ENCODE results near the gene IQCC. TPM values are rescaled to one million over a fixed set of nuclear protein-coding genes. Genes with fewer than 3 reads are reported as not detected.

The IQCC gene
- polyA plus RNA-seq, 1 donor (not counting 4 experiments of a cell fraction or from before 2014, with no cell fraction given) = 1.5 TPM

DNA sequence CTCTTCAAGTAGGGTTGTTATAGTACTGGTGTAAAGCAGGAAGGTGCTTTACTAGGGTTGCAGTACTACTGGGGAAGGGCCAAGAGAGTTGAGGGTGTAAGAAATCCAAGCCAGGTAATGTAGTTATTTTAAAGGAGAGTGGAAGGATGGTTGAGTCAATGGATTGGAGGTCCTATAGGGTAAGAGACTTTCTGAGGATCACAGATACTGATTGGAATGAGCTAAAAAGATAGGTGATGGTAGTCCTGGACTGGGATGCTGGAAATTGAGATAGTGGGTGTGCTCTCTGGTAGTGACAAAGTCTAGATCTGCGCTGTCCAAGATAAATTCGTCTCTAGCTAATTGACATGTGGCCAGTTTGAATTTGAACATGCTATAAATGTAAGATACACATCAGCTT is 19.0 kb upstream of the IQCC start:
- peaks cover 4% of the 10 kb centered on the region for H4K20me1 ChIP-seq (ENCODE audit: control insufficient read depth, extremely low read depth, insufficient read depth, low read length)
- TF ChIP-seq, protein P1, sequence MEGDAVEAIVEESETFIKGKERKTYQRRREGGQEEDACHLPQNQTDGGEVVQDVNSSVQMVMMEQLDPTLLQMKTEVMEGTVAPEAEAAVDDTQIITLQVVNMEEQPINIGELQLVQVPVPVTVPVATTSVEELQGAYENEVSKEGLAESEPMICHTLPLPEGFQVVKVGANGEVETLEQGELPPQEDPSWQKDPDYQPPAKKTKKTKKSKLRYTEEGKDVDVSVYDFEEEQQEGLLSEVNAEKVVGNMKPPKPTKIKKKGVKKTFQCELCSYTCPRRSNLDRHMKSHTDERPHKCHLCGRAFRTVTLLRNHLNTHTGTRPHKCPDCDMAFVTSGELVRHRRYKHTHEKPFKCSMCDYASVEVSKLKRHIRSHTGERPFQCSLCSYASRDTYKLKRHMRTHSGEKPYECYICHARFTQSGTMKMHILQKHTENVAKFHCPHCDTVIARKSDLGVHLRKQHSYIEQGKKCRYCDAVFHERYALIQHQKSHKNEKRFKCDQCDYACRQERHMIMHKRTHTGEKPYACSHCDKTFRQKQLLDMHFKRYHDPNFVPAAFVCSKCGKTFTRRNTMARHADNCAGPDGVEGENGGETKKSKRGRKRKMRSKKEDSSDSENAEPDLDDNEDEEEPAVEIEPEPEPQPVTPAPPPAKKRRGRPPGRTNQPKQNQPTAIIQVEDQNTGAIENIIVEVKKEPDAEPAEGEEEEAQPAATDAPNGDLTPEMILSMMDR (optimal IDR thresholded peaks at IDR 0.05 in 1 of 3, IDR thresholded peaks at IDR 0.05 in 1 of 3, conservative IDR thresholded peaks at IDR 0.05 in 1 of 3; ENCODE audit: extremely low read depth in 1 of 3, insufficient read depth in 2 of 3, low read length in 3 of 3) = no peak
- TF ChIP-seq EZH2 (IDR thresholded peaks at IDR 0.05; ENCODE audit: low read length) = no peak

DNA sequence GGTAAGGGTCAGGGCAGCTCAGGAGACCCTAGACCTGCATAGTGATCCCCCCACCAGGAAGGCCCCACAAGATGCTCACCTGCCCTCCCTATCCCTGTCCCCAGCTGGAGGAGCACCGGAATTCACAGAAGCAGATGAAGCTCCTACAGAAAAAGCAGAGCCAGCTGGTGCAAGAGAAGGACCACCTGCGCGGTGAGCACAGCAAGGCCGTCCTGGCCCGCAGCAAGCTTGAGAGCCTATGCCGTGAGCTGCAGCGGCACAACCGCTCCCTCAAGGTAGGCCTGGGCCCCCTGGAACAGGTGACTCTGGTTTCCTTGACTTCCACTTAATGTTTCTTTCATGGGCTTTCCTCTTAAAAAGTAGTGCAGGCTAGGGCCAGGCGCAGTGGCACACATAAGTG is 17.6 kb upstream of the IQCC start:
- H3K9me1 ChIP-seq (ENCODE audit: control insufficient read depth, extremely low read depth, insufficient read depth, low read length) = peaks cover 4% of the 10 kb centered on the region
- H3K9ac ChIP-seq (ENCODE audit: control insufficient read depth, extremely low read depth, insufficient read depth, low read length) = no peak overlapping the region
- H4K20me1 ChIP-seq (ENCODE audit: control insufficient read depth, extremely low read depth, insufficient read depth, low read length) = peaks cover 4% of the 10 kb centered on the region
- no peak overlapping the region for H2AFZ ChIP-seq (ENCODE audit: control insufficient read depth, low read length)
- DNase-seq (ENCODE audit: low read depth, low spot score) = no peak
- H3K79me2 ChIP-seq (ENCODE audit: control insufficient read depth, insufficient read depth, low read length) = peaks cover 38% of the 10 kb centered on the region
- H3K4me3 ChIP-seq (ENCODE audit: control insufficient read depth in 2 of 3, extremely low read depth in 1 of 3, insufficient read depth in 2 of 3, low read depth in 1 of 3, low read length in 3 of 3) = no peak overlapping the region
- peaks cover 39 to 73% of the 10 kb centered on the region in 2 experiments for H3K36me3 ChIP-seq (ENCODE audit: control insufficient read depth in 2 of 2, extremely low read depth in 1 of 2, insufficient read depth in 2 of 2, low read length in 2 of 2)
- H3K9me3 ChIP-seq (ENCODE audit: control insufficient read depth, low read depth, low read length) = no peaks in the 10 kb centered on the region
- FAIRE-seq = no peak
- TF ChIP-seq, protein P1 (optimal IDR thresholded peaks at IDR 0.05 in 1 of 3, IDR thresholded peaks at IDR 0.05 in 1 of 3, conservative IDR thresholded peaks at IDR 0.05 in 1 of 3; ENCODE audit: extremely low read depth in 1 of 3, insufficient read depth in 2 of 3, low read length in 3 of 3) = no peak
- TF ChIP-seq EZH2 (IDR thresholded peaks at IDR 0.05; ENCODE audit: low read length) = no peak
- dilution Hi-C loops (cut with MboI; ENCODE audit: extremely low pct_ligation_motif_present, low sequenced_read_pairs) = no loop called here
- H3K27me3 ChIP-seq (ENCODE audit: control insufficient read depth, extremely low read depth, insufficient read depth, low read length) = no peaks in the 10 kb centered on the region
- no peak overlapping the region for H3K27ac ChIP-seq (ENCODE audit: control insufficient read depth, insufficient read depth, low read length)
- H3K4me2 ChIP-seq (ENCODE audit: control insufficient read depth, extremely low read depth, insufficient read depth, low read depth, low read length) = no peak overlapping the region
- no peaks in the 10 kb centered on the region for H3K4me1 ChIP-seq (ENCODE audit: control insufficient read depth, extremely low read depth, insufficient read depth, low read length)

More for the DNA sequence above, 19.0 kb upstream of the IQCC start:
- Histone ChIP-seq H3K9me3 (ENCODE audit: control insufficient read depth, low read depth, low read length) (no peaks in the 10 kb centered on the region), H3K4me2 (ENCODE audit: control insufficient read depth, extremely low read depth, insufficient read depth, low read depth, low read length) (no peak overlapping the region), H3K4me1 (ENCODE audit: control insufficient read depth, extremely low read depth, insufficient read depth, low read length) (peaks cover 7% of the 10 kb centered on the region), H3K27ac (ENCODE audit: control insufficient read depth, insufficient read depth, low read length) (peak overlapping the region; percentile 2), H3K36me3 (ENCODE audit: control insufficient read depth in 2 of 2, extremely low read depth in 1 of 2, insufficient read depth in 2 of 2, low read length in 2 of 2) (peaks cover 31 to 70% of the 10 kb centered on the region in 2 experiments), H3K4me3 (ENCODE audit: control insufficient read depth in 2 of 3, extremely low read depth in 1 of 3, insufficient read depth in 2 of 3, low read depth in 1 of 3, low read length in 3 of 3) (no peak overlapping the region), H3K9ac (ENCODE audit: control insufficient read depth, extremely low read depth, insufficient read depth, low read length) (no peak overlapping the region), H2AFZ (ENCODE audit: control insufficient read depth, low read length) (no peak overlapping the region), H3K79me2 (ENCODE audit: control insufficient read depth, insufficient read depth, low read length) (peaks cover 52% of the 10 kb centered on the region), H3K9me1 (ENCODE audit: control insufficient read depth, extremely low read depth, insufficient read depth, low read length) (peaks cover 4% of the 10 kb centered on the region), H3K27me3 (ENCODE audit: control insufficient read depth, extremely low read depth, insufficient read depth, low read length) (no peaks in the 10 kb centered on the region)
- DNase-seq (ENCODE audit: low read depth, low spot score) = no peak
- FAIRE-seq = no peak
- dilution Hi-C loops (cut with MboI; ENCODE audit: extremely low pct_ligation_motif_present, low sequenced_read_pairs) = no loop called here

Data from keratinocyte (primary cell).